ENCODE data around the gene YEATS4.

Gene YEATS4

DNA sequence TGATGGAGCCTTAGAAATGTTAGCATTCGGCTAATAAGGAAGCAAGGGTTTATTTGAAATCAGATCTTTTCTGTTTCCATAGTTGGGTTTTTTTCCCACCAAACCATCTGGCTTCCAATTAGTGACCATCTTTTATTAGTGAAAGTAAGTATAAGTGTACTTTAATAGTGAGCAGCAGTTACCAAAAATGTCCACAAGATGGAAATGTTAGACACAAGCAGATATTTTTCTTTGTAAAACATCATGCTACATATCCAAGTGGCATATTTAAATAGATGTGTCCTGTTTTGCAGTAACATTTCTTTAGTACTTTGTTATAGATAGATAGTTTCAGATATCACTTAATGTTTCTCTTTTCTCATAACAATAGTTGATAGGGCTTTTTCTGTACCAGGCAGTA, 28.8 kb downstream of the YEATS4 start:
- DNase-seq (ENCODE audit: low read depth), result peak; percentile 53
- no peak overlapping the region for H3K4me3 ChIP-seq (ENCODE audit: control insufficient read depth, low read depth, low read length)
- TF ChIP-seq, protein P1, sequence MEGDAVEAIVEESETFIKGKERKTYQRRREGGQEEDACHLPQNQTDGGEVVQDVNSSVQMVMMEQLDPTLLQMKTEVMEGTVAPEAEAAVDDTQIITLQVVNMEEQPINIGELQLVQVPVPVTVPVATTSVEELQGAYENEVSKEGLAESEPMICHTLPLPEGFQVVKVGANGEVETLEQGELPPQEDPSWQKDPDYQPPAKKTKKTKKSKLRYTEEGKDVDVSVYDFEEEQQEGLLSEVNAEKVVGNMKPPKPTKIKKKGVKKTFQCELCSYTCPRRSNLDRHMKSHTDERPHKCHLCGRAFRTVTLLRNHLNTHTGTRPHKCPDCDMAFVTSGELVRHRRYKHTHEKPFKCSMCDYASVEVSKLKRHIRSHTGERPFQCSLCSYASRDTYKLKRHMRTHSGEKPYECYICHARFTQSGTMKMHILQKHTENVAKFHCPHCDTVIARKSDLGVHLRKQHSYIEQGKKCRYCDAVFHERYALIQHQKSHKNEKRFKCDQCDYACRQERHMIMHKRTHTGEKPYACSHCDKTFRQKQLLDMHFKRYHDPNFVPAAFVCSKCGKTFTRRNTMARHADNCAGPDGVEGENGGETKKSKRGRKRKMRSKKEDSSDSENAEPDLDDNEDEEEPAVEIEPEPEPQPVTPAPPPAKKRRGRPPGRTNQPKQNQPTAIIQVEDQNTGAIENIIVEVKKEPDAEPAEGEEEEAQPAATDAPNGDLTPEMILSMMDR (IDR thresholded peaks at IDR 0.05; ENCODE audit: control insufficient read depth, insufficient read depth, low read depth, low read length, missing control alignments), result peak; percentile 52

DNA sequence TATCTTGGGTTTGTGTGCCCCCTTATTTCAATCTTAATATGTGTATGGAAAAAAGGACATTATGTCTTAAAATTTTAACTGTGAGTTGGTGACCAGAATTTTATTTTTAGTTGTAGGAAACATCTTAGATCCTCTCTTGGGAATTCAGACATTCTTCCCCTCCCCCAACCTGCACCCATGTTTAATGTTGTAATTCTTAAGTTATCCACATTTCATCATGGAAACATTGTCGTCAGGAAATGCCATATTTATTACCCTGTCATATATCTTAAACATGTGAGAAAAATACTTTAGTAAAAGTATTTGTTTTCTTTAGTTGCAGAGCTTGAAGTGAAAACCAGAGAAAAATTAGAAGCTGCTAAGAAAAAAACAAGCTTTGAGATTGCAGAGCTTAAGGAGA, 30.3 kb downstream of the YEATS4 start:
- TF ChIP-seq, protein P1 (IDR thresholded peaks at IDR 0.05; ENCODE audit: control insufficient read depth, insufficient read depth, low read depth, low read length, missing control alignments), result no peak

DNA sequence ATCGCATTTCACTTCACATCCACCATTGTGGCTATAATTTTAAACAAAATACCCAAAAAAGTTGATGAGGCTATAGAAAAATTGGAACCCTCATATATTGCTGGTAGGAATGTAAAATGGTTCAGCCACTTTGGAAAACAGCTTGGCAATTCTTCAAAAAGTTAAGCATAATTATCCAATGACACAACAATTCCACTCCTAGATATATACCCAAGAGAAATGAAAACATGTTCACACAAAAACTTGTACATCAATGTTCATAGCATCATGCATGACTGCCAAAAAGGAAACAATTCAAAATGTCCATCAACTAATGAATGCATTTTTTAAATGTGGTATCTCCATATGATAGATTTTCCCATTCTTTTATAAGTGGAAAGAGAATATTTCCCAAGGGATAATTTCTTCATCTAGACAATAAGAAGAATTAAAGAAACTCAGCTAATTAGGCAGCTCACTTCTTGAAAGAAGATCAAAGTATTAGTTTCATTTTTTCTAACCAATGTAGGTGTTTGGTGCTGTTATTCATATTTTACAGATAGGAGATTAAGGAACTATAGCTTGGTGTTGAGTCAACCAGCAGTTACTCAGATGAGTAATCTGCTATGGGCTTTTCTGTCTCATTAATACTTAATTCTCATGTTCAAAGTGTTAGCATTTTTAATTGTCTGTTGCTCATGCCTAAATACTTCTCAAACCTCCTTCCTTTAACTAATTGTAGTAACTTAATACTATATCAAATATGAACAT, 32.8 kb downstream of the YEATS4 start:
- TF ChIP-seq, protein P1 (IDR thresholded peaks at IDR 0.05; ENCODE audit: control insufficient read depth, insufficient read depth, low read depth, low read length, missing control alignments), result no peak
- no peak for DNase-seq (ENCODE audit: low read depth)
- no peak overlapping the region for H3K4me3 ChIP-seq (ENCODE audit: control insufficient read depth, low read depth, low read length)

More for the DNA sequence above, 30.3 kb downstream of the YEATS4 start:
- no peak overlapping the region for H3K4me3 ChIP-seq (ENCODE audit: control insufficient read depth, low read depth, low read length)
- DNase-seq (ENCODE audit: low read depth), result peak; percentile 20

DNA sequence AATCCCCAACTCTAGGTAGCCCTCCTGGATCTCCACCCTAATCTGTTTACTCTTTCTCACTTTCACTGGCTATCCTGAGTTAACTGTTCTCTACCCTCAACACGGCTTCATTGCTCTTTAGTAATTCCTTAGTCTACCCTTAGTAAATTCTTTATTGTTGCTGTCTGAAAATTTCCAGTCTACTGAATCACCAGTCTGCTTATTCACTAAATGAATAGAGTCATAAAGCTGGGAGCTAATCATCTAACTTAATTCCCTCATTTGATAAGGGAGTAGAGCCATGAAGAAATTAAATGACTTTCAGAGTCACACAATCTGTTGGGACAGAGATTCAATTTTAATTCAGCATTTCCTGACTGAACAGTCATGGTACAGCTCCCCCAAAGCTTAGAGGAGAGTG, 36.5 kb downstream of the YEATS4 start:
- TF ChIP-seq, protein P1 (IDR thresholded peaks at IDR 0.05; ENCODE audit: control insufficient read depth, insufficient read depth, low read depth, low read length, missing control alignments), result no peak
- DNase-seq (ENCODE audit: low read depth), result no peak
- no peak overlapping the region for H3K4me3 ChIP-seq (ENCODE audit: control insufficient read depth, low read depth, low read length)

DNA sequence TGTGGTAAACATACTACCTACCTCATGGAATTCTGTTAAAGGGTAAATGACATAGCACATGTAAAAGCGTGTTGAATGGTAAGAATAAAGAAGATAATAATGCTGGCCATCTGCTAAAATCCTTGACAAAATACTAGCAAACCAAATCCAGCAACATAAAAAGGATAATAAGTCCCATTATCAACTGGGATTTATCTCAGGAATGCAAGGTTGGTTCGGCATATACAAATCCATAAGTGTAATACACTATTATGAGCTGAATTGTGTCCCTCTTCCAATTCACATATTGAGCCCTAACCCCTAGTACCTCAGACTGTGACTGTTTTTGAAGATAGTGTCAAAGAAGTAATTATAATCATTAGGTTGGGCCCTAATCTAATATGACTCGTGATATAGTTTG, 37.4 kb downstream of the YEATS4 start:
- DNase-seq (ENCODE audit: low read depth), result no peak
- TF ChIP-seq, protein P1 (IDR thresholded peaks at IDR 0.05; ENCODE audit: control insufficient read depth, insufficient read depth, low read depth, low read length, missing control alignments), result no peak
- no peak overlapping the region for H3K4me3 ChIP-seq (ENCODE audit: control insufficient read depth, low read depth, low read length)

DNA sequence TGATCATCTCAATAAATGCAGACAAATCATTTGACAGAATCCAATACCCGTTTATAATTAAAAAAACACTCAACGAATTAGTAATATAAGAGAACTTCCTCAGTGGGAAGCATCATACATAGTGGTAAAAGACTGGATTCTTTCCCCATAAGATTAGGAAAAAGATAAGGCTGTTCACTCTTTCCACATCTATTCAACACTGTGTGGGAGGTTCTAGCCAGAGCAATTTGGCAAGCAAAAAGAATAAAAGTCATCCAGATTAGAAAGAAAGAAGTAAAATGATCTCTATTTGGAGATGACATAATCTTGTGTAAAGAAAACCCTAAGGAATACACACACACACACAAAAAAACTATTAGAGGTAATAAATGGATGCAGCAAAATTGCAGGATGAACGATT, 38.4 kb downstream of the YEATS4 start:
- TF ChIP-seq, protein P1 (IDR thresholded peaks at IDR 0.05; ENCODE audit: control insufficient read depth, insufficient read depth, low read depth, low read length, missing control alignments), result no peak
- DNase-seq (ENCODE audit: low read depth), result peak; percentile 21
- H3K4me3 ChIP-seq (ENCODE audit: control insufficient read depth, low read depth, low read length), result no peak overlapping the region

Measured in AG09309 (cell line).